Esophagus muscularis mucosa (tissue), 3 donors: ENCODE measurements around the gene CAMK1.

ENCODE experiments used
- EP300 ChIP-seq: sonication (generic); formaldehyde crosslinking; IDR thresholded peaks from one replicate; pipeline ENCODE4 v1.6.1; 2017; ENCODE audit warnings: antibody characterized with exemption
- POLR2AphosphoS5 ChIP-seq, 2 donors: sonication (generic); formaldehyde crosslinking; IDR thresholded peaks; one replicate each; pipeline ENCODE4 v1.6.1; 2017; ENCODE audit warnings: antibody characterized with exemption in 2 of 2

GRCh38 chr3:9744162-9744561 lies 25.6 kb downstream of the CAMK1 start:
- no peak for TF ChIP-seq EP300
- TF ChIP-seq POLR2AphosphoS5 (IDR thresholded peaks at IDR 0.05): no peak
